Naive B cell (primary cell): Measurements from ENCODE around the gene RIT2. TPM values are rescaled to one million over a fixed set of nuclear protein-coding genes. Genes with fewer than 3 reads are reported as not detected.
A peak's percentile ranks its signal among the peaks of the same experiment; 100 is the strongest.
"Not testable (repeated sequence)": the region's sequence is repeated elsewhere in the genome, so short reads cannot be mapped to it uniquely, and the experiment has no call there.

Source experiments
- ATAC-seq, 2 donors: fragments of 150-1000 bp; cut with Tn5 transposase; 2 replicates each; pipeline ENCODE4 v1.10.0; 2021; ENCODE audit warnings: low read depth in 2 of 2, mild to moderate bottlenecking in 2 of 2, moderate library complexity in 2 of 2
- DNase-seq: peaks from one replicate; pipeline ENCODE4 v3.0.0; 2022
- H3K27ac Mint-ChIP-seq, 6 donors: one replicate each; pipeline ENCODE4 v1.8.0; 2020 to 2022; ENCODE audit warnings: mild to moderate bottlenecking in 6 of 6, mixed read lengths in 6 of 6, moderate library complexity in 5 of 6, inconsistent platforms in 2 of 6
- H3K27me3 Mint-ChIP-seq, 3 donors: one replicate each; pipeline ENCODE4 v1.8.0; 2021 to 2022; ENCODE audit warnings: mixed read lengths in 3 of 3, mild to moderate bottlenecking in 1 of 3
- H3K36me3 Mint-ChIP-seq, 2 donors: one replicate each; pipeline ENCODE4 v1.8.0; 2020 to 2022; ENCODE audit warnings: mixed read lengths in 2 of 2, inconsistent platforms in 1 of 2, mild to moderate bottlenecking in 1 of 2
- H3K4me1 Mint-ChIP-seq, 3 donors: one replicate each; pipeline ENCODE4 v1.8.0; 2020 to 2022; ENCODE audit warnings: mixed read lengths in 3 of 3, inconsistent platforms in 1 of 3, mild to moderate bottlenecking in 1 of 3, moderate library complexity in 1 of 3
- H3K4me3 Mint-ChIP-seq, 8 donors: one replicate each; pipeline ENCODE4 v1.8.0; 2020 to 2022; ENCODE audit warnings: mild to moderate bottlenecking in 8 of 8, mixed read lengths in 8 of 8, moderate library complexity in 8 of 8, inconsistent platforms in 2 of 8
- H3K9me3 Mint-ChIP-seq, 7 donors: one replicate each; pipeline ENCODE4 v1.8.0; 2020 to 2022; ENCODE audit warnings: mixed read lengths in 7 of 7, mild to moderate bottlenecking in 5 of 7, inconsistent platforms in 2 of 7, moderate library complexity in 1 of 7
- polyA plus RNA-seq, 6 donors: library from polyadenylated mRNA; unstranded; fragments of 300-500 nt; fragmentation: Illumina TruSeq; gene quantifications; one replicate each; pipeline ENCODE4 v1.2.3, GENCODE V29; 2021; ENCODE audit warnings: low read depth in 6 of 6

The RIT2 gene
- polyA plus RNA-seq, 6 donors from 2014 or later, result not detected

GRCh38 chr18:42771936-42772335, 343.5 kb downstream of the RIT2 start:
- peaks cover 0 to 6% (median 0%) of the 10 kb centered on the region in 7 donors for H3K9me3 Mint-ChIP-seq
- no peaks in the 10 kb centered on the region for H3K27me3 Mint-ChIP-seq
- DNase-seq, result no peak
- H3K36me3 Mint-ChIP-seq, result no peaks in the 10 kb centered on the region
- no peak overlapping the region for H3K4me3 Mint-ChIP-seq
- ATAC-seq, result no peak
- no peaks in the 10 kb centered on the region for H3K4me1 Mint-ChIP-seq
- H3K27ac Mint-ChIP-seq, result no peak overlapping the region

DNA sequence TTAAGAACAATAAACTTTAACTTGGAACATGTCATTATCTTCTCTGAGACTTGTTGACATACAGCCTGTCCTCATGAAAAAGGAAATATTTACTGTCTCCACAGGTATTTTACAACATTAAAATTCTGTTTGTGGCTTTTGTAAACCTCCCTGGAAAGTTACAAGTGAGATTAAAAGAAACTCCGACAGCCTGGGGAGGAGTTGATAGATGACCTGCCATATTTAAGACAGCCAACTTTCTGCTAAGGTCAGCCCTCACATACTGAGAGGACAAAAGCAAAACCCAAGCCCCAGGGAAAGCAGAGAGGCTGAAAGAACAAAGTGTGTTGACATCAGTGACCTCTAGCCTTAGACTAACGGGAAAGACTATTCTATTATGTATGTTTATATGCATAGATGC, 350.2 kb downstream of the RIT2 start:
- ATAC-seq (no peak), DNase-seq (no peak)
- H3K9me3 Mint-ChIP-seq, result peaks cover 0 to 7% (median 0%) of the 10 kb centered on the region in 7 donors
- no peaks in the 10 kb centered on the region for H3K4me1 Mint-ChIP-seq
- H3K36me3 Mint-ChIP-seq, result no peaks in the 10 kb centered on the region
- no peak overlapping the region for H3K4me3 Mint-ChIP-seq
- H3K27me3 Mint-ChIP-seq, result no peaks in the 10 kb centered on the region
- no peak overlapping the region for H3K27ac Mint-ChIP-seq

DNA sequence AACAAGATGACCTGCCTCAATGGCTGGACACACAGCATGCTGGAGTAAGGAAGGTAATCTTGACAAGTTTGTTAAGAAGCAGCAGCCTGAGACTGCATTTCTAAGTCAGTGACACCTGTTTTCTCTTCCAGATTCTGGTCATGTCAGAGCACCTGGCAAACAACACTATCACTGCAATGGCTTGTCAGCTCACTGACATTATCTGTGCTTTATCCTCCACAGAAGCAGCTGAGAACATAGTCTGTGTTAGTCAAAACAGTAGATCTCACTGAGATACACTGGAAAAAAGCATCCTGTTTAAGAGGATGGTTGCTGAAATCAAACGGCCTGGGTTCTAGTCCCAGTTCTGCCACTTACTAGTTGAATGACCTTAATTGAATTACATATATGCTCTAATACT, 355.2 kb downstream of the RIT2 start:
- Mint-ChIP-seq H3K4me1 (no peaks in the 10 kb centered on the region), H3K9me3 (peaks cover 0 to 6% (median 0%) of the 10 kb centered on the region in 7 donors), H3K27me3 (no peaks in the 10 kb centered on the region), H3K27ac (no peak overlapping the region), H3K36me3 (no peaks in the 10 kb centered on the region), H3K4me3 (no peak overlapping the region)
- no peak for ATAC-seq
- no peak for DNase-seq

GRCh38 chr18:42758852-42759251, 356.6 kb downstream of the RIT2 start:
- Mint-ChIP-seq H3K27ac (no peak overlapping the region), H3K4me1 (no peaks in the 10 kb centered on the region), H3K27me3 (no peaks in the 10 kb centered on the region), H3K4me3 (no peak overlapping the region), H3K36me3 (no peaks in the 10 kb centered on the region), H3K9me3 (peaks cover 0 to 8% (median 0%) of the 10 kb centered on the region in 7 donors)
- ATAC-seq (no peak), DNase-seq (no peak)

DNA sequence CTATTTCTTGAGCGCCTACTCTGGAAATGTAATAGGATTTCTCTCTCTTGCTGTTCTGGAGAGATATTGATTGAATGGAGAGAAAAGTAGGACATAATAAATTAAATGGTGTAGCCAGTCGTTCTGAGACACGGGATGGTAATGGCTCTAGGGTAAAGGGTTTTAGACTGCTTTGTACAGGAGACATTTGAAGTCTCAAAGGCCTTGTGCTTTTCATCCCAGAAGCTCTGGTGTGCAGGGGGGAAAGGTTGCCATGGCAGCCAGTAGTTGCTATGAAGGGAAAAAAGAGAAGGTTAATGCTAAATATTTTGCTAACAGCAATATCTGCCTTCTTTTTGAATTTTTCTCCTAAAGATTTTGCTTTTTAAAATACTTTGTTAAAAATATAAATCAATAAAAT, 359.3 kb downstream of the RIT2 start:
- DNase-seq, result no peak
- peaks cover 0 to 8% (median 0%) of the 10 kb centered on the region in 7 donors for H3K9me3 Mint-ChIP-seq
- H3K27ac Mint-ChIP-seq, result no peak overlapping the region
- no peaks in the 10 kb centered on the region for H3K4me1 Mint-ChIP-seq
- ATAC-seq, result no peak
- no peaks in the 10 kb centered on the region for H3K36me3 Mint-ChIP-seq
- H3K27me3 Mint-ChIP-seq, result no peaks in the 10 kb centered on the region
- H3K4me3 Mint-ChIP-seq, result no peak overlapping the region

- DNase-seq, result no peak
- no peak overlapping the region for H3K27ac Mint-ChIP-seq
- H3K27me3 Mint-ChIP-seq, result no peaks in the 10 kb centered on the region
- no peak overlapping the region for H3K4me3 Mint-ChIP-seq
- no peaks in the 10 kb centered on the region for H3K4me1 Mint-ChIP-seq
- peaks cover 0 to 6% (median 0%) of the 10 kb centered on the region in 7 donors for H3K9me3 Mint-ChIP-seq
- no peak for ATAC-seq
- H3K36me3 Mint-ChIP-seq, result no peaks in the 10 kb centered on the region
Measured at GRCh38 chr18:42752916-42753315, 362.6 kb downstream of the RIT2 start.

- Mint-ChIP-seq H3K4me3 (no peak overlapping the region), H3K9me3 (peaks cover 0 to 6% (median 0%) of the 10 kb centered on the region in 7 donors), H3K27ac (no peak overlapping the region), H3K4me1 (no peaks in the 10 kb centered on the region), H3K27me3 (no peaks in the 10 kb centered on the region), H3K36me3 (no peaks in the 10 kb centered on the region)
- ATAC-seq (no peak), DNase-seq (no peak)
Measured at GRCh38 chr18:42746794-42747193, 368.7 kb downstream of the RIT2 start.

- Mint-ChIP-seq H3K36me3 (no peaks in the 10 kb centered on the region), H3K4me1 (no peaks in the 10 kb centered on the region), H3K9me3 (peaks cover 0 to 6% (median 0%) of the 10 kb centered on the region in 7 donors), H3K4me3 (no peak overlapping the region), H3K27me3 (no peaks in the 10 kb centered on the region), H3K27ac (peak overlapping the region in 1 of 6 donors; percentile 17)
- ATAC-seq (no peak), DNase-seq (no peak)
Measured at GRCh38 chr18:42745931-42746330, 369.6 kb downstream of the RIT2 start.

GRCh38 chr18:42745171-42745570, 370.3 kb downstream of the RIT2 start:
- no peak for DNase-seq
- Mint-ChIP-seq H3K4me3 (no peak overlapping the region), H3K36me3 (no peaks in the 10 kb centered on the region), H3K27ac (no peak overlapping the region), H3K9me3 (peaks cover 0 to 3% (median 0%) of the 10 kb centered on the region in 7 donors), H3K27me3 (no peaks in the 10 kb centered on the region), H3K4me1 (no peaks in the 10 kb centered on the region)
- ATAC-seq, result no peak

DNA sequence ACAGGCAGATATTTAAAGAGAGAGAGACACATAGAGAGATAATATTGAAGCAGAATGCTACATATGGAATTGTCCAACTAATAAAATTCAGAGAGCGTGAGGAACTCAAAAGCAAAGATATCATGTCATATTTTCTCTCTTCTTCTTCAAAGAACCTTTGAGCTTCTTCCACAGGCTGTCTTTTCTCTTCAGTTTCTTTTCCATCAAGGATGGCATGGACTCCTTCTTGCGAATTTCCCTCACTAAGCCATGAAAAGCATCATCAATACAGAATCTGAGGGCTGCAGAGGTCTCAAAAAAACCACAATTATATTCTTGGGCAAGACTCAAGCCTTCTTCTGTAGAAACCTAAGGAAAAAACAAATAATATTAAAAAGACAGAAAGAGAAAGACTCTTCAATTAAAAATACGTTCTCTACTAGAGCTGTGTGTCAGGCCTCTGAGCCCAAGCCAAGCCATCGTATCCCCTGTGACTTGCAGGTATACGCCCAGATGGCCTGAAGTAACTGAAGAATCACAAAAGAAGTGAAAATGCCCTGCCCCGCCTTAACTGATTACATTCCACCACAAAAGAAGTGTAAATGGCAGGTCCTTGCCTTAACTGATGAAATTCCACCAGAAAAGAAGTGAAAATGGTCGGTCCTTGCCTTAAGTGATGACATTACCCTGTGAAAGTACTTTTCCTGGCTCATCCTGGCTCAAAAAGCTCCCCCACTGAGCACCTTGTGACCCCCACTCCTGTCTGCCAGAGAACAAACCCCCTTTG, 371.9 kb downstream of the RIT2 start:
- no peak overlapping the region for H3K4me3 Mint-ChIP-seq
- peaks cover 0 to 2% (median 0%) of the 10 kb centered on the region in 7 donors for H3K9me3 Mint-ChIP-seq
- H3K27ac Mint-ChIP-seq, result no peak overlapping the region
- DNase-seq, result no peak
- ATAC-seq, result no peak
- H3K4me1 Mint-ChIP-seq, result no peaks in the 10 kb centered on the region
- no peaks in the 10 kb centered on the region for H3K27me3 Mint-ChIP-seq
- H3K36me3 Mint-ChIP-seq, result no peaks in the 10 kb centered on the region

GRCh38 chr18:42742969-42743368, 372.5 kb downstream of the RIT2 start:
- Mint-ChIP-seq H3K27me3 (no peaks in the 10 kb centered on the region), H3K4me3 (no peak overlapping the region), H3K27ac (no peak overlapping the region), H3K36me3 (no peaks in the 10 kb centered on the region), H3K4me1 (no peaks in the 10 kb centered on the region), H3K9me3 (peaks cover 0 to 4% (median 0%) of the 10 kb centered on the region in 7 donors)
- DNase-seq (no peak), ATAC-seq (no peak)

DNA sequence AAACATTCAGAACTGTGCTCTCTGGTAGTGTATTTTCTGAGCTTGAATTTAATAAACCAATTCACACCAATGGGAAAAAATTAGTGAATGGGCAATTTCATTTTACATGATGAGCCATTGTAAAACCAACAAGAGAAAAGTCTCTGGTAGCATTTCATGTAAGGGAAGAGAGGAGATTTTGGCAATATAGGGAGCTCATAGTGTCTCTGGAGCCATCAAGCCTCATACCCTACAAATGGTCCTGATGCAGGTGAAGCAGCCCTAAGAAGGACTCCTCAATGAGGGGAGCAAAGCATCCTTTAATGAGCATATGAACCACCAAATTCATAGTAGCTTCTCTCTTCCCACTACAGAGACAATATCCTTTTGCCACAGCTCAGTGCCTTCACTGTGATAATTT, 373.0 kb downstream of the RIT2 start:
- H3K4me3 Mint-ChIP-seq, result no peak overlapping the region
- DNase-seq (no peak), ATAC-seq (no peak)
- no peaks in the 10 kb centered on the region for H3K36me3 Mint-ChIP-seq
- no peaks in the 10 kb centered on the region for H3K4me1 Mint-ChIP-seq
- no peaks in the 10 kb centered on the region for H3K27me3 Mint-ChIP-seq
- H3K27ac Mint-ChIP-seq, result no peak overlapping the region
- H3K9me3 Mint-ChIP-seq, result peaks cover 0 to 5% (median 3%) of the 10 kb centered on the region in 7 donors

GRCh38 chr18:42741805-42742347, 373.6 kb downstream of the RIT2 start:
- ATAC-seq, H3K4me3 Mint-ChIP-seq, H3K36me3 Mint-ChIP-seq, DNase-seq, H3K9me3 Mint-ChIP-seq, H3K4me1 Mint-ChIP-seq, H3K27ac Mint-ChIP-seq, H3K27me3 Mint-ChIP-seq: not testable (repeated sequence)

DNA sequence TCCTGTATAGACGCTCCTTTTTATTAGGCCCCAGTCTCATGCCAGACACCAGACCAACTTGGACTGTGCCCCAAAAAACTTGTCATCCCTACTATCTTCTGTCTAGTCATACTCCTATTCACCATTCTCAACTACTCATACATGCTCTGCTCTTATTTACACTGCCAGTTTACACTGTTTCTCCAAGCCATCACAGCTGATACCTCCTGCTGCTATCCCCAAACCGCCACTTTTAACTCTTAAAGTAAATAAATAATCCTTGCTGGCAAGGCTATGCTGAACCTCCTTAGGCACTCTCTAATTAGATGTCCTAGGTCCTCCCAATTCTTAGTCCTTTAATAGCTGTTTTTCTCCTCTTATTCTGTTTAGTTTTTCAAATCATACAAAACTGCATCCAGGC, 374.2 kb downstream of the RIT2 start:
- not testable (repeated sequence) for H3K27me3 Mint-ChIP-seq, H3K27ac Mint-ChIP-seq, H3K36me3 Mint-ChIP-seq, H3K9me3 Mint-ChIP-seq, DNase-seq, H3K4me3 Mint-ChIP-seq, H3K4me1 Mint-ChIP-seq, ATAC-seq
